HepG2 (cell line): ENCODE data around the gene RIMBP2.

ENCODE experiments used
- CTCF ChIP-seq: sonication (generic); formaldehyde crosslinking; IDR thresholded peaks from 2 replicates; pipeline ENCODE4 v1.5.0; 2020; ENCODE audit warnings: mild to moderate bottlenecking, missing genetic modification reagents, moderate library complexity
- JUN ChIP-seq: sonication (generic); formaldehyde crosslinking; IDR thresholded peaks from 2 replicates; pipeline ENCODE4 v1.4.0; 2020; ENCODE audit warnings: mild to moderate bottlenecking, missing genetic modification reagents
- POLR2A ChIP-seq, 2 experiments: IDR thresholded peaks; 2 replicates each; pipeline ENCODE4 v1.6.1; 2011; ENCODE audit warnings: low read depth in 2 of 2, low read length in 2 of 2, mild to moderate bottlenecking in 1 of 2, moderate library complexity in 1 of 2; ENCODE audit not compliant: insufficient read depth in 1 of 2
- RAD21 ChIP-seq: fragments of 450-650 bp; formaldehyde crosslinking; IDR thresholded peaks from 2 replicates; pipeline ENCODE4 v1.5.0; 2020; ENCODE audit warnings: mild to moderate bottlenecking
- SIN3A ChIP-seq: IDR thresholded peaks from 2 replicates; pipeline ENCODE4 v1.6.1; 2011; ENCODE audit warnings: low read depth, mild to moderate bottlenecking, control low read depth, low read length, borderline replicate concordance
- ZNF138 ChIP-seq: sonication (generic); formaldehyde crosslinking; IDR thresholded peaks from 2 replicates; pipeline ENCODE4 v1.5.0; 2020; ENCODE audit warnings: mild to moderate bottlenecking, low read depth, missing genetic modification reagents
- ZNF775 ChIP-seq: sonication (generic); formaldehyde crosslinking; IDR thresholded peaks from 2 replicates; pipeline ENCODE4 v1.4.0; 2020; ENCODE audit warnings: missing genetic modification reagents, mild to moderate bottlenecking, moderate library complexity, borderline replicate concordance
- TF ChIP-seq, protein P1 (sequence below): sonication (generic); formaldehyde crosslinking; IDR thresholded peaks from 2 replicates; pipeline ENCODE4 v1.4.0; 2020; ENCODE audit warnings: missing genetic modification reagents

DNA sequence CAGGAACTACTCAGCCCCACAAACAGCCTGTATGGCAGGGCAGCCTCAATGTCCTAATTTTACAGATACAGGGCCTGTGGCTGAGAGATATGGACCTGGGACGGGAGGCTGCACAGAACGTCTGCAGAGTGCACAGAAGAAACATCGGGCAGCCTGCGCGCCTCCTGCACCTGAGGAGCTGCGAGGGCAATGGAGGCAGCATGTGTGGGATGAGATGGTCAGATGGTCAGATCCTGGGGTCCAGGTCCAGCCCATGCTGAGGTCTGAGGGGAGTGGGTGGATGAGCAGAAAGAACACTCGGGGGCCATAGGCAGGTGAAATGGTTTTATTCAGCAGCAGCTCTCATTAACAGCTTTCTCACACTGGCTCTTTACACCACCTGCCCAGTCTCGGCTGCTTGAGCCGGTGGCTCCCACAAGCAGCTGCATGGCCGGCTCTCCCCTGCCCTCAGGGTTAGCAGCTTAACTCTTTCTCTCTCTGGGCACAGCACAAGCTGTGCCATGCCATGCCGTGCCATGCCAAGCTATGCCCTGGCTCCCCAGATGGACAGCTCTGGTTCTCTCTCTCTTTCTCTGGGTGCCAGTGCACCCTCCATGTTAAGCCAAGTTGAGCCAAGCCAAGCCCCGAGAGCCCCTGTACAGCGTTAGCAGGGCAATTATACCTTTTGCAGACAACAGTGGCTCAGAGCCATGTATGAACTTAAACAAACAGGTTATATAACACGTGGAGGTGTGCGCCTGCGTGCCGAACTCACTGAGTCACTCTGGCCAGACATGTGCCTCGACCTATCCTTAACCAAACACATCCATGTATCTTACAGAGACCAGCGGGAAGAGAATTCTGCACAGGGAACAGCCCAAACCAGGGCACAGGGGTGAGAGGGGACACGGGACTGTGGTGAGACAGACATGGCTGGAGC is 47.6 kb downstream of the RIMBP2 start:
- no peak for TF ChIP-seq CTCF (CRISPR knock-in tag)
- TF ChIP-seq, protein P1, sequence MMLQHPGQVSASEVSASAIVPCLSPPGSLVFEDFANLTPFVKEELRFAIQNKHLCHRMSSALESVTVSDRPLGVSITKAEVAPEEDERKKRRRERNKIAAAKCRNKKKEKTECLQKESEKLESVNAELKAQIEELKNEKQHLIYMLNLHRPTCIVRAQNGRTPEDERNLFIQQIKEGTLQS (CRISPR knock-in tag), result no peak
- no peak for TF ChIP-seq POLR2A (IDR thresholded peaks at IDR 0.05; ENCODE audit: insufficient read depth in 1 of 2, low read depth in 2 of 2, low read length in 2 of 2)
- no peak for TF ChIP-seq ZNF138 (CRISPR knock-in tag)
- TF ChIP-seq SIN3A, result no peak
- TF ChIP-seq JUN (CRISPR knock-in tag), result no peak
- TF ChIP-seq RAD21 (CRISPR knock-in tag), result no peak
- no peak for TF ChIP-seq ZNF775 (CRISPR knock-in tag)
